Endometrial microvascular endothelial cells (primary cell): ENCODE data around the gene WDR88. TPM values are rescaled to one million over a fixed set of nuclear protein-coding genes. Genes with fewer than 3 reads are reported as not detected.

Experiments
- in situ Hi-C: cut with HindIII; loops from 2 replicates; pipeline ENCODE4 v1.10.0; 2017; ENCODE audit warnings: low sequenced_read_pairs, low pct_unique_long_range_greater_than_20kb; ENCODE audit errors: inconsistent ontology term
- total RNA-seq: library from RNA; depleted of rRNA; stranded (reverse); fragments of >200 nt; gene quantifications from one replicate; pipeline ENCODE4 v1.2.3, GENCODE V29; 2015; ENCODE audit errors: inconsistent ontology term

WDR88 gene
- total RNA-seq, result not detected

DNA sequence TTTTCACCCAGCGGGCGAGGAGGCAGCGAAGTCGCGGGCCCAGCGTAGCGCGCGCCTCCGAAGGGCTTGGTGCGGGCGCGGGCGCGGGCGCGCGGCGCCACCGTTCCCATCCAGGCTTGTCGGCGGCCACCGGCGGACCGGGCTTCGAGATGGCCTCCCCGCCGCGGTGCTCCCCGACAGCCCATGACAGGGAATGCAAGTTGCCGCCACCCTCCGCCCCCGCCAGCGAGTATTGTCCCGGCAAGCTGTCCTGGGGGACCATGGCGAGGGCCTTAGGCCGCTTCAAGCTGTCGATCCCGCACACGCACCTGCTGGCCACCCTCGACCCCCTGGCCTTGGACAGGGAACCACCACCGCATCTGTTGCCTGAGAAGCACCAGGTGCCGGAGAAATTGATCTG, at the start of gene WDR88:
WDR88 (plus strand) TSS at position 94 of the 400 bp plus-strand sequence; CDS start at position 150, 56 bp downstream.
- in situ Hi-C loops, result no loop called here

- in situ Hi-C loops, result no loop called here
These were observed 46.3 kb upstream of the WDR88 start for GRCh38 chr19:33085570-33086128.

GRCh38 chr19:33086955-33087354, 45.0 kb upstream of the WDR88 start:
- in situ Hi-C loops, result no loop called here

GRCh38 chr19:33089010-33089409, 42.9 kb upstream of the WDR88 start:
- in situ Hi-C loops, result no loop called here

GRCh38 chr19:33090179-33090578, 41.7 kb upstream of the WDR88 start:
- in situ Hi-C loops, result no loop called here

DNA sequence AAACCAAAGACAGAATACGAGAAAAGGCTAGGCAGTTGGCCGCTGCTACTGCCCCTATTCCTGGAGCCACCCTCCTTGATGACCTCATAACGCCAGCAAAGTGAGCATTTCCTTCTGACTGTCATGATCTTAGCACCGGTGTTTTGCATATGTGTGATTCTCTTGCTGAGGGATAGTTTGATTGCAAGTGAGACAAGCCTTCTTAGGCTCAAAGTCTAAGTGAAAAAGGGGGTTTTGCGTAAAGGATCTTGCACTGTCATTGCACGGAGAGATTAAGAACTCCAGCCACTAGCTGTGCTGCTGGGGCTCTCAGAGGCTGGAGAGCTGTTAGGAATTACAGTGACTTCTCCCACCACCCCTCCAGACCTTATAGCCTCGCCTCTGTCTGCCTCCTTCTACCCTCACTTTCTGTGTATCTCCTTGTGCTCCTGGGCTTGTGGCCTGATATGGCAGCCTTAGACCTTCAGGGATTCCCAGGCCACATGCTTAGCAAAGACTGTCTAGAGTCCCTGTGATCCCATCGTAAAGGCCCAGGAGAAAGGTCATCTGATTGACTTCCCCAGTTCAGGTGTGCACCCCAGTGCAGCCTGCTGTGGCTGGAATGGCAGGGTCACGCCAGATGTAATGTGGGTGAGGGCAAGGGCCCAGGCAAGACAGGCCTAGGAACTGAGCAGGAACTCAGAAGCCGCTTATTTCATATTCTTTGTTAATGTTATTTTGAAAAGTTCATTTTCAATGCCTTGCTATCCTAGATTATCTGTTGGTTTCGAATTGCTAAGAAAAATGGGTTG, 38.3 kb upstream of the WDR88 start:
- in situ Hi-C loops, result no loop called here

GRCh38 chr19:33094436-33095067, 37.4 kb upstream of the WDR88 start:
- in situ Hi-C loops, result no loop called here

DNA sequence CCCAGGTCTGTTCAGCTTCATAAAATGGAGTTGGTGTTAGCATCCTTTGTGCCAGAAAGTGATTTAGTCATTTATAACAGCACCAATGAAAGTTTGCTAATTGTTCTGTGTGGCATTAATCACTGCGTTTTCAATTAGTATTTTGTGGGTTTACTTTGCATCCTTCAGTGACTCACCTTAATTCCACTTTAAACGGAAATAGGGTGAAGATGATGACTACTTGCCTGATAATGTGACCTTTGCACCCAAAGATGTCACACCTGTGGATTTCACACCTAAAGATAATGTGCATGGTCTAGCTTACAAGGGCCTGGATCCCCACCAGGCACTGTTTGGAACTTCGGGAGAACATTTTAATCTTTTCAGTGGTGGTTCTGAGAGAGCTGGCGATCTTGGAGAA, 35.9 kb upstream of the WDR88 start:
- in situ Hi-C loops, result no loop called here

GRCh38 chr19:33098055-33098534, 33.8 kb upstream of the WDR88 start:
- in situ Hi-C loops, result no loop called here

GRCh38 chr19:33100894-33101644, 30.8 kb upstream of the WDR88 start:
- in situ Hi-C loops, result no loop called here

- in situ Hi-C loops, result no loop called here
These were observed 29.0 kb upstream of the WDR88 start for GRCh38 chr19:33102893-33103292.

DNA sequence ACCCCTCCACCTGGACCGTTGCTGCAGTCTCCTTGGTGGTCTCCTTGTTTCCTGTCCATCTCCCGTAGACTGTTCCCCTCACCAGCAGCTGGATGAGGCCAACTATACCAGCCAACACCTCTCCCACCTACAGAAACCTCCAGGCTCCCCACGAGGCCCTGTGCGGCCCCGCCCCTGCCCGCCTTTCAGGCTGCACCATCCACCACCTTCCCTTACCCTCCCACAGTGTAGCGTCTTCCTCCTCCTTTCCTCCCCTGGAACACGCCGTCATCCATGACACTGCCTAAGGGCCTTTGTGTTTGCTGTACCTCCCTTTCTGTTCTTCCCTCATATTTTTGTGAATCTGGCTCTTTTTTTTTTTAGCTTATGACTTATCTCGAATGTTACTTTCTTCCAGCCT, 23.8 kb upstream of the WDR88 start:
- in situ Hi-C loops, result no loop called here

GRCh38 chr19:33110137-33110910, 21.6 kb upstream of the WDR88 start:
- in situ Hi-C loops, result no loop called here

DNA sequence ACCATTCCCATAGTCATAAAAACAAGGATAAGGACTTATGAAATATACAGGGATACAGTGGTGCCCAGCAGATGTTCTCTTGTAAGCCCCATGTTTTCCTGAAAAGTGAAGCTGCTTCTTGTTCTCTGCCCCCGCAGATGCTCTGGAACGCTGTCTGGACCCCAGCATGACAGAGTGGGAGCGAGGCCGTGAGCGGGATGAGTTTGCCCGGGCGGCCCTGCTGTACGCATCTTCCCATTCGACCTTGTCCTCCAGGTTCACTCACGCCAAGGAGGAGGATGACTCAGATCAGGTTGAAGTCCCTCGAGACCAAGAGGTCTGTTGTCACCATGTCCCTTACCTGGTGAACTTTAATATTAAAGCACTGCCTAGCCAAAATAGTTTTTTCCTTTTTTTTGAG, 20.3 kb upstream of the WDR88 start:
- in situ Hi-C loops, result no loop called here

- in situ Hi-C loops, result no loop called here
These were observed 17.6 kb upstream of the WDR88 start for GRCh38 chr19:33114312-33114711.

- in situ Hi-C loops, result no loop called here
These were observed 14.4 kb upstream of the WDR88 start for GRCh38 chr19:33117501-33117900.

DNA sequence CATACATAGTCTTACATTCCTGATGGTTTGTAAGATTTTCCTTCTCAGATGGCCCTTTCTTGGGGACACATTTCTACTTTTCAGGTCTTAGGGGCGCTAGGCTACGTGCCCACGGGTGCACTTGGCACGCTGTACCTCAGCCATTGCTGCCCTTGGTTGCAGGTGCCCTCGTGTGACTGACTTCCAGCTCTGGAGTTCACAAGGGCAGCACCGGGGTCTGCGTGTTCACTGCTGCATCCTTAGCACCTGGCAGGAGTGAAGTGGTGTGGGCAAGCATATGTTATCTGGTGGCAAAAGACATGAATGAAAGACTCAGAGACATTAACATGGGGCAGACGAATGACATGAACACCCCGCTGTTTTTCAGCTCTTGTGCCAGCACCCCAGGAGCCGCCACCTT, 13.3 kb upstream of the WDR88 start:
- in situ Hi-C loops, result no loop called here

DNA sequence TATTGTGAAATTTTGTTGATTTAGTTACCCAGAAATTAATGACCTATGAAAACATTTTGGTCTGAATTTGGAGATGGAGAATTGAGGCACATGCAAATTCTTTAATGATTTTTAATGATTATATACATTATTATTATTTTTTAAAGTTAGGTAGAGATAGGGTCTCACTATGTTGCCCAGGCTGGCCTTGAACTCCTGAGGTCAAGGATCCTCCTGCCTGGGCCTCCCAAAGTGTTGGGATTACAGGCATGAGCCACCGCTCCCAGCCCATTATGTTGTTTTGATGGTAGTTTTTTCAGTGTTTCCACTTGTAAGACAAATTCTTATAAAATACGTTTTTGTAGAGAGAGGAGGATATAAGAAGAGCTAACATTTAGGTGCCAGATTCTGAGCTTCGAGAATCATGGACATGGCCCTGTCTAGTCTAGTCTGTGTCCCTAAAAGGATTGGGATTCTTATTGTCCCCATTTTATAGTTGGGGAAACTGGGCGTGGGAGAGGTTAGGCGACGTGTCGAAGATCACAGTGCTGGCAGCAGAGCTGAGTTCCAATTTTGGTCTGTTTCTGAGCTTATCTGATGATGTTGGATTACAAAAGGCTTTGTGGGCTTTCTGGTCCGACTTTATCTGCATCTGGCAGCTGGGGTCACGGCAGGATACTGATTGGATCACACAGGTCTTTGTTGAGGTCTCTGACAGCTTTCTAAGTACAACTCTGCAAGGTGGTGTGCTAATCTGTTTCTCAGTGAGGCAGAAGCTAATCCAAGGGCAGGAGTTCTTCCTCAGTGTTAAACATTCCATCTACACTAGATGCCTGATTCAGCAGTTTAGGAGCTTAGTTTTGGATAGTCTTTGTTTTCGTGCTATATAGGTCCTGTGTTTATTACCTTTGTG, 7.5 kb upstream of the WDR88 start:
- in situ Hi-C loops, result no loop called here
